ENCODE results near the gene LHX1.

GRCh38 chr17:36934144-36934691, 3.1 kb upstream of the LHX1 start:
- TF ChIP-seq CTCF (IDR thresholded peaks at IDR 0.05): no peak
- no peak for TF ChIP-seq POLR2AphosphoS5 (IDR thresholded peaks at IDR 0.05)
